GM19193 (cell line): ENCODE data around the gene SAP30.

Experiments
- POLR2A ChIP-seq: IDR thresholded peaks from 4 replicates; pipeline ENCODE4 v1.6.1; 2011; ENCODE audit not compliant: insufficient read depth, insufficient read length; ENCODE audit errors: extremely low read depth

Gene SAP30

GRCh38 chr4:173398779-173399415, 28.1 kb downstream of the SAP30 start, which contains the start of gene SCRG1:
TSS of gene SCRG1 (minus strand) at chr4:173399116. CDS start at chr4:173391414, 7,702 bp downstream.
- TF ChIP-seq POLR2A = no peak

- TF ChIP-seq POLR2A = no peak
Observed at GRCh38 chr4:173401063-173401462, 30.3 kb downstream of the SAP30 start.

- TF ChIP-seq POLR2A = no peak
Observed at GRCh38 chr4:173403051-173403450, 32.3 kb downstream of the SAP30 start.

GRCh38 chr4:173404296-173404865, 33.6 kb downstream of the SAP30 start:
- TF ChIP-seq POLR2A = no peak

- no peak for TF ChIP-seq POLR2A
Observed at GRCh38 chr4:173405840-173406606, 35.3 kb downstream of the SAP30 start.

- no peak for TF ChIP-seq POLR2A
Observed at GRCh38 chr4:173410079-173410478, 39.3 kb downstream of the SAP30 start.

GRCh38 chr4:173411106-173411693, 40.4 kb downstream of the SAP30 start:
- no peak for TF ChIP-seq POLR2A

- no peak for TF ChIP-seq POLR2A
Observed at GRCh38 chr4:173413036-173413435, 42.3 kb downstream of the SAP30 start.

GRCh38 chr4:173414456-173414855, 43.7 kb downstream of the SAP30 start:
- TF ChIP-seq POLR2A = no peak

GRCh38 chr4:173415092-173415491, 44.3 kb downstream of the SAP30 start:
- TF ChIP-seq POLR2A = no peak

- TF ChIP-seq POLR2A = no peak
Observed at GRCh38 chr4:173415885-173416653, 45.3 kb downstream of the SAP30 start.

- no peak for TF ChIP-seq POLR2A
Observed at GRCh38 chr4:173417833-173418232, 47.1 kb downstream of the SAP30 start.

- no peak for TF ChIP-seq POLR2A
Observed at GRCh38 chr4:173418639-173419038, 47.9 kb downstream of the SAP30 start.

- no peak for TF ChIP-seq POLR2A
Observed at GRCh38 chr4:173420324-173420752, 49.6 kb downstream of the SAP30 start.

- TF ChIP-seq POLR2A = no peak
Observed at GRCh38 chr4:173420801-173421200, 50.0 kb downstream of the SAP30 start.
